ENCODE measurements around the gene C9orf72.

GRCh38 chr9:27518809-27519208 lies 54.5 kb downstream of the C9orf72 start:
- TF ChIP-seq POLR2A (IDR thresholded peaks at IDR 0.05; ENCODE audit: low read depth, low read length) (no peak), POLR2AphosphoS5 (IDR thresholded peaks at IDR 0.05; ENCODE audit: low read depth, low read length) (no peak)

Data from GM12892 (cell line).